HPDE6-E6E7 (cell line): Measurements from ENCODE around the gene GIPC2.

ENCODE experiments used
- DNase-seq: peaks from one replicate; pipeline ENCODE4 v3.0.0; 2011; ENCODE audit warnings: missing footprints; ENCODE audit errors: extremely low spot score

The GIPC2 gene

GRCh38 chr1:78143673-78144072 lies 97.9 kb downstream of the GIPC2 start:
- DNase-seq, result no peak

- peak; percentile 47 for DNase-seq
Measured at GRCh38 chr1:78145105-78145580, 99.4 kb downstream of the GIPC2 start.

DNA sequence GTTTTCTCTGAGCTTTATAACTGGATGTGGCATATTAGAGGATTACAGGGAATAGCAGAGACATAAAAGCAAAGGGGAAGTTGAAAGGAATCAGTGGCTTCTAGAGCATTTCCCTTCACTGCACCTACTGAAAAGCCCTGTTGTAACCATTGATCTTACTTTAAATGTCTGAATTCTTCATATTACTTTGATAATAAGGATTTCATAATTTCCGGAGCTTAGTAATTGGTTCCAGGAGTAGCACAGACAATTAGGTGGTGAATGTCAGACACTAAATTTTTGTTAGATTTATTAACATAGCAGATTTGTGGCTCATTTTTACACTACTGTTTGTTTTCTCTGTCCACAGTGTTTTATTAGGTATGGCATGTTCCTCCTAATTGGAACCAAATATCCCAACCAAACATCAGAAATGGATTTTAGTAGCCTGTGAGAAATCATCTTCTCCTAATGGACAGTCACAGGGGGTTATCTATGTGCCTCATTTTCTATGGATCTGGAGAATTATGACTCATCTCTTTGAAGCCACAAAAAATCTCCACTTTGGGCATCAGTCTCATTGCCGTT lies 100.5 kb downstream of the GIPC2 start:
- DNase-seq, result no peak

GRCh38 chr1:78147031-78147430 lies 101.3 kb downstream of the GIPC2 start:
- no peak for DNase-seq

DNA sequence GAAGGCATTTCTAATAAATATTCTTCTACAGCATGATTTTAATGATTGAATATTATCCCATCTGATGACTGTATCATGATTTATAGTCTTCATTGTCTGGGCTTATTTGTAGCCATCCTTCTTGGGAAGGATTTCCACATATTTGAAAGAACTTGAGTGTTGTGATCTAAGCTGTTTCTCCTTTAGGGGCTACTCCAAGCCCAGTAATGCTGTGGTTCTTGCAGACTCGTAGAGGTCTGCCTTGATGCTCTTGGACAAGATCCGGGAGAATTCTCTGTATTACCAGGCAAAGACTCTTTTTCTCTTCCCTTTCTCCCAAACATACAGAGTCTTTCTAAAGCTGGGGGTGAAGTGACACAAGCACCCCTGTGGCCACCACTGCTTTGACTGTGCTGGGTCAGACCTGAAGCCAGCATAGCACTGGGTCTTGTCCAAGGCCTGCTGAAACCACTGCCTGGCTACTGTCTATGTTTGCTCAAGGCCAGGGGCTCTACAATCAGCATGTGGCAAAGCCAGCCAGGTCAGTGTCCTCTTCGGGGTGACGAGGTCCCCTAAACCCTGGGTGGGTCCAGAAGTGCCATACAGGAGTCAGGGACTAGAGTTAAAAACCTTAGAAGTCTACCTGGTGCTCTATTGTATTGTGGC lies 107.4 kb downstream of the GIPC2 start:
- DNase-seq, result no peak

- DNase-seq, result no peak
Measured at GRCh38 chr1:78155121-78155520, 109.4 kb downstream of the GIPC2 start.

DNA sequence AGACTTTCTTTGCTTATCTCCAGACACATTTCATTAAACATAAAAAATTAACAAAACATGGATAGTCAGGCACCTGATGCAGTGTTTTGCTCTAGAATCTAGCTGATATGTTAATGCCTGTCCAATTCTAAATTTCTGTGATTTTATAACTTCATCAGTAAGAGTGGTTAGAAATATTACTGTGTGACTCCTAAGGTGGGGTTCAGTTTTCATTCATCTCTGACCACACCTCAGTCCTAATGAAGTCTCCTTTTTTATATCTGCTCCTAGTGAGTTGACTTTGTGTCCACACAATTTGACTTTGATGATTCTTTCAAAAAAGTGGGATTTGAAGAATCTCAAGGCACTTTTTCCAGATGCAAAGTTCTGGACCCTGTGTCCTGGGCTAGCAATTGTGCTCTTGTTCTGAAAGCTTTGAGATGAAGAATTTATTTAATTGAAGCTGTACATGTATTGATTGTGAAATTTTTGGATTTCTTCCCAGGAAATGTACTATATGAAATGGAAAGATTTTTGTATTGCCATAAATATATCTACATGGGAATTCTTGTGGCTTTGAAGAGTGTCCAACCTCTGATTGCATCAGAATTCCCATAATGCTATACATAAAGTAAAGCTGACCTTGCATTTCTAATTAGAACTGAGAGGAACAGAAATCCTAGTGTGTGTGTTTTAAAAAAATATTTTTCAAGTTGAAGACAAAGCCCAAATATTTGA lies 111.2 kb downstream of the GIPC2 start:
- DNase-seq, result no peak

GRCh38 chr1:78165816-78166215 lies 120.0 kb downstream of the GIPC2 start:
- peak; percentile 21 for DNase-seq

DNA sequence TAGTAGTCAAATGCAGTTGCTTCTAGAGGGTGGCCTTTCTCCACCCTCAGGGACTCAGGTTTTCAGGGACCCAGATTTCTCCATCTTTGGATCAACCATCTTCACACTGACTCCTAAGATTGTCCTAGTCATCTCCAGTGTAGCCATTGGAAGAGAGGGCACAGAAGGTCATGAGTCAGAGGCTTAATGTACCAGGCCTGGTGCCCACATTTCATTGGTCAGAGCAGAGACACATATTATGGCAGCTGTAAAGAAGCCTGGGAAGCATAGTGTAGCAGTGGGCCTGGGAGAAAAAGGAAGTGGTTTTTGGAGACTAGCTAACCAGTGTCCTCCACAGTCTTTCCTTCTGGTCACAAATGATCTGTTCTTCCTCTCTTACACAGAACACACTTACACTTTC lies 122.5 kb downstream of the GIPC2 start:
- DNase-seq, result no peak

GRCh38 chr1:78170859-78171258 lies 125.1 kb downstream of the GIPC2 start:
- no peak for DNase-seq

DNA sequence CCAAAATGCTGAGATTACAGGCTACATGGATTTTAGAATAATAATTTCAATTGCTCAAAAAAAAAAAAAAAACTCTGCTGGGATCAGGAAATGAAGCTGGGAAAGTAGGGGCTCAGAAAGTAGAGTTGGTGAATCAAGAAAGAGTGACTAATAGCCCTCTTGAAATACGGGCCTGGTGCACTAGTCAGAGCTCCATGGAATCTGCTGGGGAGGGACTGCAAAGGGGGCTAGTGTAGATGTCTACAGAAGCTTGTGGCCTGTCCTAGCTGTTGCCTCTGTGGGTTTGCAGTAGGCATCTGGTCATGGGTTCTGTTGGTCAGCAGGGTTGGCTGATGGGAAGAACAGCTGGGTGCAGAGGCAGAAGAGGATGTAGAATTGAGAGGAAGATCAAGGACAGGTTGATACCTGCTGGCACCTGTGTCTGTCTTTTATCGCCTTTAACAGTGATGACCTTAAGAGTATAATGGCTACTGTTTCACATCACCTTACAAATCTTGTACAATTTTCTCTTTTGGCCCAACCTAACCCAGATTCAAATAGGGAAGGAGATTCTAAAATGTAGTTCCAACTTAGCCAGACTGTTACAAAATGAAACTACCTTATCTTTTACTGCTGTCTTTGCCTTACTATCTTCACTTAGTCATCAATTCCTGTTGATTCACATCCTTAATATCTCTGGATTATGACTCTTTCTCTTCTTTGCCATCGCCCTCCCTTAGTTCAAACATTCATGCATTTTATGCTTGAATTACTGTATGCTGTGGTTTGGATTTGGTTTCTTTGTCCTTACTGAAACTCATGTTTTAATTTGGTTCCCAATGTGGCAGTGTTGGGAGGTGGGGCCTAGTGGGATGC lies 126.2 kb downstream of the GIPC2 start:
- peak; percentile 54 for DNase-seq

DNA sequence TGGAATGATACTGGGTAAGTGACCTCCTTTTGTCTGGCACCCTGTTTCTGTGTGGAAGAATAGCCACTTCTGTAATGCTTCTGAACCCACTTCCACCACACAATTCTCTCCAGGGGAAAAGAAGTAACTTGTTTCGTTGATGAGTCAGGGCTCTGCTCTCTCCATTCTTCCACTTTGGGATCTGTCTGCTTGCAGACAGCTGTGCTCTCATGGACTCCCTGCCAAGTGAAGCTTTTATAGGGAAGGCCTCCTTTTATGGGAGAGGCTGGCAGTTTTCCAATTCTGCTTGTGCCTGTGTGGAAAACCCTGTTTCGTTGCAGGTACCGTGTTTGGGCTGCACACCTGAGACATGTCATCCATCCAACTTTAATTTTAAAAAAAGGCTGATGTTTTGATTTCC lies 130.7 kb downstream of the GIPC2 start:
- DNase-seq, result peak; percentile 12

DNA sequence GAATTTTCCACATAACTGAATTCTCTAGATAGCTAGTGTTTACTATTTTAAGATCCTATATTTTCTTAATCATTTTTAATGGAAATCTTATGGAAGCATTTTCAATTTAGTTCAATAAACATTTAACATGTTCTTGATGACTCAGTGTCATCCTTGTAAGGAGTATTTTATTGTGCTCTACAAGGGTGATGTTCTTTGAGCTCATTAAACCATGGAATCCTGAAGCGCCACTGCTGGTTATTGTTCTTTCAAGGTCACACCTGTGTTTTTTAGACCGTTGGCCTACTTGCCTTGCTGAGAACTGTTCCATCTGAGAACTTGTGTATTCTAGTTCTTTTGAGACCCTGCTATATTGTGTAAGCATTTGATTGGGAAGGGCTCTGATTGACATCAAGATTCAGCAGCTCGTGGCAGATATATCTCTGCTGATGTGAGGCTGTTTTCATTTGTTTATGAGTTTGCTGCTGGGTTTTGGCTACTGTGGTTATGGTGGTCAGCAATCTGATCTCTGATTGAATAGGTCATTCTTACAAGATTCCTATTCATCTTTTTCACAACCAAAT lies 132.0 kb downstream of the GIPC2 start:
- DNase-seq, result no peak

DNA sequence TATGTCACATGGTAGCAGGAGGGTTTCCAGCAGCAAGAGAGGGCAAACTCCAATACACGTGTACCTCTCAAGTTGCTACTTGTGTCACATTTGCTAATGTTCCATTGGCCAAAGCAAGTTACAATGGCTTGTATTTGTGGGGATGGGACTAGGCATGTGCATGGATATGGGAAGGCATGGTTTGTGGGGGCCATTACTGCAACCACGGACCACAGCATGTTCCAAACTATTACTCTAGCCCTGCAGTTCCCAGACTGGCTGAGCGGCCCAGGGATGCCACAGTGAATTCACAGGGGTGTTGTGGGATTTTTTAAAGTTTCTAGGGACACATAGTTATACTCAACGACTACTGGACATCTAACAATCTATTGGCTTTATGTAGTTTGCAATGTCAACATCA lies 133.1 kb downstream of the GIPC2 start:
- DNase-seq, result no peak

DNA sequence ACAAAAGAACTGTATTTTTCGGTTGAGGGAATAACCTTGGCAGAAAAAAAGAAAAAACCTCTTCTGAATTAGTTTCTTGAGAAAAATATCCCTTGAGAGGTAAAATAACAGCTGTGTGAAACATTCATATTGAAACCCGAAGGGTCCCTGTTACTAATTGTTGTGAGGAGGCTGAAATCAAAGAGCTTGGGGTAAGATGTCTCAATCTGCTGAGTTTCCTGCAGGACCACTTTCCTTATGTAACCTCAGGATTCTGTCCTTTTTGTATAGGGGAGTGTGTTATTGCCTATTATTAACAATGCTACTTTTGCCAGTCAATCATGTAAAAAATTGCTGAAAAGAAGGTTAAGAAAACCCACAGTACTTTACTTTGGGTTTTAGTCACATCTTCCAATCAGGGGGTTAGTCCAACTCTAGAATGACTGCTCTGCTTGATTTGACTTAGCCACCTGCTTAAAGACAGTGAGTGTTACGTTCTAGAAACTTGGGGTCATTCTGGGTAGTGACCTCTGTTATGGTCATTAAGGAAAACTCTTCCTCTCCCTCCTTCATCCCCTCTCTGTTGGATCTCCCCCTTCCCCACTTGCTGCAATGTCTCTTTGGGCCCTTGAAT lies 138.8 kb downstream of the GIPC2 start:
- DNase-seq, result no peak
